HUES48 (cell line): ENCODE measurements around the gene ENDOU.

Experiments
- H3K27ac ChIP-seq: one replicate; pipeline ENCODE4 v1.7.0; 2013; ENCODE audit warnings: low read depth, low read length, inconsistent platforms
- H3K27me3 ChIP-seq: 2 replicates; pipeline ENCODE4 v1.6.1; 2013; ENCODE audit warnings: mild to moderate bottlenecking, low read length; ENCODE audit not compliant: control insufficient read depth, insufficient read depth
- H3K36me3 ChIP-seq: 2 replicates; pipeline ENCODE4 v1.6.1; 2013; ENCODE audit warnings: low read length; ENCODE audit not compliant: control insufficient read depth, insufficient read depth
- H3K4me1 ChIP-seq: 2 replicates; pipeline ENCODE4 v1.6.1; 2013; ENCODE audit warnings: mild to moderate bottlenecking, low read length; ENCODE audit not compliant: control insufficient read depth, insufficient read depth
- H3K4me3 ChIP-seq: 2 replicates; pipeline ENCODE4 v1.5.1; 2013; ENCODE audit warnings: mild to moderate bottlenecking, low read depth, low read length
- H3K9ac ChIP-seq: 2 replicates; pipeline ENCODE4 v1.6.1; 2013; ENCODE audit warnings: mild to moderate bottlenecking, low read depth, low read length, moderate library complexity
- H3K9me3 ChIP-seq: 2 replicates; pipeline ENCODE4 v1.6.1; 2013; ENCODE audit warnings: low read length; ENCODE audit not compliant: control insufficient read depth, insufficient read depth

The ENDOU gene

GRCh38 chr12:47725091-47725772 is at the start of gene ENDOU:
Gene ENDOU, minus strand, starts transcription at chr12:47725490. Its CDS starts 77 bp downstream, at chr12:47725413.
- H3K36me3 ChIP-seq: no peaks in the 10 kb centered on the region
- H3K9me3 ChIP-seq: no peaks in the 10 kb centered on the region
- H3K4me3 ChIP-seq: no peak within 1 kb of the TSS
- no peaks in the 10 kb centered on the region for H3K4me1 ChIP-seq
- no peak within 1 kb of the TSS for H3K9ac ChIP-seq
- H3K27ac ChIP-seq: no peak within 1 kb of the TSS
- H3K27me3 ChIP-seq: no peaks in the 10 kb centered on the region

GRCh38 chr12:47774663-47775062 is 49.4 kb upstream of the ENDOU start:
- Histone ChIP-seq H3K9me3 (no peaks in the 10 kb centered on the region), H3K36me3 (no peaks in the 10 kb centered on the region), H3K9ac (no peak overlapping the region), H3K4me3 (no peak overlapping the region), H3K27me3 (peaks cover 18% of the 10 kb centered on the region), H3K27ac (no peak overlapping the region), H3K4me1 (peaks cover 22% of the 10 kb centered on the region)

GRCh38 chr12:47773858-47774580 is 48.7 kb upstream of the ENDOU start:
- peak overlapping the region; percentile 77 for H3K4me3 ChIP-seq
- H3K27ac ChIP-seq: no peak overlapping the region
- H3K36me3 ChIP-seq: no peaks in the 10 kb centered on the region
- no peaks in the 10 kb centered on the region for H3K9me3 ChIP-seq
- H3K4me1 ChIP-seq: peaks cover 22% of the 10 kb centered on the region
- H3K27me3 ChIP-seq: peaks cover 18% of the 10 kb centered on the region
- H3K9ac ChIP-seq: no peak overlapping the region

GRCh38 chr12:47773062-47773857 is 48.0 kb upstream of the ENDOU start, which contains the start of gene SLC48A1:
Gene SLC48A1, plus strand, starts transcription at chr12:47773238. Its CDS starts 67 bp downstream, at chr12:47773305.
- H3K36me3 ChIP-seq: no peaks in the 10 kb centered on the region
- H3K4me1 ChIP-seq: peaks cover 22% of the 10 kb centered on the region
- peak within 1 kb of the TSS; percentile 77 for H3K4me3 ChIP-seq
- no peaks in the 10 kb centered on the region for H3K9me3 ChIP-seq
- H3K27ac ChIP-seq: no peak within 1 kb of the TSS
- peaks cover 18% of the 10 kb centered on the region for H3K27me3 ChIP-seq
- peak within 1 kb of the TSS; percentile 42; the same call in 1 of the 2 replicates for H3K9ac ChIP-seq

- Histone ChIP-seq H3K4me1 (peaks cover 18% of the 10 kb centered on the region), H3K4me3 (peak overlapping the region; percentile 77), H3K9ac (no peak overlapping the region), H3K36me3 (no peaks in the 10 kb centered on the region), H3K27ac (no peak overlapping the region), H3K27me3 (peaks cover 18% of the 10 kb centered on the region), H3K9me3 (no peaks in the 10 kb centered on the region)
Observed at GRCh38 chr12:47772738-47773061, 47.4 kb upstream of the ENDOU start.

GRCh38 chr12:47772094-47772660 is 46.9 kb upstream of the ENDOU start:
- Histone ChIP-seq H3K36me3 (no peaks in the 10 kb centered on the region), H3K4me1 (peaks cover 18% of the 10 kb centered on the region), H3K27me3 (peaks cover 18% of the 10 kb centered on the region), H3K9me3 (no peaks in the 10 kb centered on the region), H3K9ac (no peak overlapping the region), H3K27ac (no peak overlapping the region), H3K4me3 (peak overlapping the region; percentile 77; the same call in 1 of the 2 replicates)

- Histone ChIP-seq H3K36me3 (no peaks in the 10 kb centered on the region), H3K9ac (no peak overlapping the region), H3K27ac (no peak overlapping the region), H3K9me3 (no peaks in the 10 kb centered on the region), H3K4me3 (no peak overlapping the region), H3K27me3 (peaks cover 18% of the 10 kb centered on the region), H3K4me1 (peaks cover 18% of the 10 kb centered on the region)
Observed at GRCh38 chr12:47771304-47771703, 46.0 kb upstream of the ENDOU start.

GRCh38 chr12:47770086-47770726 is 44.9 kb upstream of the ENDOU start:
- Histone ChIP-seq H3K4me1 (peaks cover 18% of the 10 kb centered on the region), H3K27me3 (peaks cover 16% of the 10 kb centered on the region), H3K36me3 (no peaks in the 10 kb centered on the region), H3K27ac (no peak overlapping the region), H3K9me3 (no peaks in the 10 kb centered on the region), H3K9ac (no peak overlapping the region), H3K4me3 (no peak overlapping the region)

GRCh38 chr12:47769234-47770085 is 44.2 kb upstream of the ENDOU start:
- no peaks in the 10 kb centered on the region for H3K36me3 ChIP-seq
- H3K9ac ChIP-seq: no peak overlapping the region
- H3K4me1 ChIP-seq: peaks cover 18% of the 10 kb centered on the region
- H3K4me3 ChIP-seq: no peak overlapping the region
- H3K27me3 ChIP-seq: peaks cover 9% of the 10 kb centered on the region
- H3K27ac ChIP-seq: no peak overlapping the region
- H3K9me3 ChIP-seq: no peaks in the 10 kb centered on the region
